Upper lobe of right lung (tissue), 1 donor: Measurements from ENCODE around the gene CLEC16A. TPM values are rescaled to one million over a fixed set of nuclear protein-coding genes. Genes with fewer than 3 reads are reported as not detected.
"Not testable (repeated sequence)": the region's sequence is repeated elsewhere in the genome, so short reads cannot be mapped to it uniquely, and the experiment has no call there.

Experiments
- ATAC-seq: fragments of 200-7000 bp; cut with Tn5 transposase; one replicate; pipeline ENCODE4 v1.9.1; 2020; ENCODE audit warnings: mild to moderate bottlenecking, moderate library complexity
- DNase-seq: peaks from one replicate; pipeline ENCODE4 v3.0.0-alpha.2; 2020
- H3K27ac ChIP-seq: fragments of 200-600 bp; one replicate; pipeline ENCODE4 v1.8.0; 2022
- H3K27me3 ChIP-seq: fragments of 200-600 bp; one replicate; pipeline ENCODE4 v1.8.0; 2022; ENCODE audit warnings: mild to moderate bottlenecking
- H3K36me3 ChIP-seq: fragments of 200-600 bp; one replicate; pipeline ENCODE4 v1.8.0; 2022
- H3K4me1 ChIP-seq: fragments of 200-600 bp; one replicate; pipeline ENCODE4 v1.8.0; 2022
- H3K4me3 ChIP-seq: fragments of 200-600 bp; one replicate; pipeline ENCODE4 v1.8.0; 2022; ENCODE audit warnings: mild to moderate bottlenecking
- H3K9me3 ChIP-seq: fragments of 200-600 bp; one replicate; pipeline ENCODE4 v1.8.0; 2022
- CTCF ChIP-seq: fragments of 200-600 bp; IDR thresholded peaks from one replicate; pipeline ENCODE4 v1.8.0; 2022; ENCODE audit warnings: antibody characterized with exemption
- intact Hi-C: fragments of 100-400 bp; cut with DNase I; formaldehyde crosslinking; loops from one replicate; pipeline ENCODE4 v1.11.0; 2022
- total RNA-seq: library from RNA; stranded (reverse); fragmentation: NEBNext Ultra II Directional; extraction: Animal tissue kit (Norgen Biotek cat#: 25700); gene quantifications from one replicate; pipeline ENCODE4 v1.2.1, GENCODE V29; 2021
- donor health status: DM: no; HTN: yes; CAD: no; lungs with severe emphysema.

CLEC16A gene
- total RNA-seq, 1 donor from 2014 or later, result 36.9 TPM

- DNase-seq (no peak), ATAC-seq (peak; percentile 32)
- intact Hi-C loops, result loop anchor here (10.0 kb wide), 1 partner anchor 394 kb away; no protein-coding TSS in a partner anchor
- no peaks in the 10 kb centered on the region for H3K9me3 ChIP-seq
- TF ChIP-seq CTCF, result no peak
- peaks cover 39% of the 10 kb centered on the region for H3K36me3 ChIP-seq
- H3K27me3 ChIP-seq, result no peaks in the 10 kb centered on the region
- no peak overlapping the region for H3K4me3 ChIP-seq
- H3K4me1 ChIP-seq, result peaks cover 4% of the 10 kb centered on the region
- no peak overlapping the region for H3K27ac ChIP-seq
These were observed 16.9 kb downstream of the CLEC16A start for GRCh38 chr16:10961231-10961630.

GRCh38 chr16:10964039-10964890 is 19.9 kb downstream of the CLEC16A start:
- Histone ChIP-seq H3K27me3 (no peaks in the 10 kb centered on the region), H3K4me3 (no peak overlapping the region), H3K36me3 (peaks cover 27% of the 10 kb centered on the region), H3K9me3 (no peaks in the 10 kb centered on the region), H3K4me1 (peaks cover 4% of the 10 kb centered on the region), H3K27ac (no peak overlapping the region)
- TF ChIP-seq CTCF, result peak; percentile 96
- DNase-seq, result peak; percentile 91
- ATAC-seq, result peak; percentile 96
- intact Hi-C loops, result loop anchor here (10.0 kb wide), 1 partner anchor 391 kb away; no protein-coding TSS in a partner anchor

- H3K27me3 ChIP-seq, result no peaks in the 10 kb centered on the region
- intact Hi-C loops, result loop anchor here (10.0 kb wide), 1 partner anchor 390 kb away; no protein-coding TSS in a partner anchor
- ATAC-seq, result no peak
- H3K4me1 ChIP-seq, result peaks cover 4% of the 10 kb centered on the region
- H3K9me3 ChIP-seq, result no peaks in the 10 kb centered on the region
- DNase-seq, result no peak
- no peak for TF ChIP-seq CTCF
- H3K4me3 ChIP-seq, result no peak overlapping the region
- peaks cover 30% of the 10 kb centered on the region for H3K36me3 ChIP-seq
- H3K27ac ChIP-seq, result no peak overlapping the region
These were observed 20.5 kb downstream of the CLEC16A start for GRCh38 chr16:10964891-10965326.

- intact Hi-C loops, result loop anchor here (10.0 kb wide), 1 partner anchor 389 kb away; no protein-coding TSS in a partner anchor
- ATAC-seq (no peak), DNase-seq (no peak)
- Histone ChIP-seq H3K27ac (no peak overlapping the region), H3K4me3 (no peak overlapping the region), H3K27me3 (no peaks in the 10 kb centered on the region), H3K36me3 (peaks cover 30% of the 10 kb centered on the region), H3K4me1 (peaks cover 4% of the 10 kb centered on the region), H3K9me3 (no peaks in the 10 kb centered on the region)
- no peak for TF ChIP-seq CTCF
These were observed 21.2 kb downstream of the CLEC16A start for GRCh38 chr16:10965440-10966061.

GRCh38 chr16:10966129-10966528 is 21.8 kb downstream of the CLEC16A start:
- Histone ChIP-seq H3K36me3 (peaks cover 36% of the 10 kb centered on the region), H3K4me3 (no peak overlapping the region), H3K9me3 (no peaks in the 10 kb centered on the region), H3K4me1 (peaks cover 4% of the 10 kb centered on the region), H3K27me3 (no peaks in the 10 kb centered on the region), H3K27ac (no peak overlapping the region)
- ATAC-seq (no peak), DNase-seq (no peak)
- intact Hi-C loops, result loop anchor here (10.0 kb wide), 1 partner anchor 389 kb away; no protein-coding TSS in a partner anchor
- no peak for TF ChIP-seq CTCF

GRCh38 chr16:10966559-10966958 is 22.2 kb downstream of the CLEC16A start:
- H3K9me3 ChIP-seq, H3K4me3 ChIP-seq, H3K4me1 ChIP-seq, ATAC-seq, H3K27me3 ChIP-seq, DNase-seq, H3K27ac ChIP-seq: not testable (repeated sequence)
- H3K36me3 ChIP-seq, result peaks cover 38% of the 10 kb centered on the region
- intact Hi-C loops, result loop anchor here (10.0 kb wide), 1 partner anchor 388 kb away; no protein-coding TSS in a partner anchor
